GM20000 (cell line): ENCODE results near the gene IGLL5.

ENCODE experiments used
- DNase-seq: peaks from one replicate; pipeline ENCODE4 v3.0.0; 2012; ENCODE audit warnings: low spot score
- CTCF ChIP-seq: IDR thresholded peaks from 2 replicates; pipeline ENCODE4 v1.5.1; 2012; ENCODE audit warnings: mild to moderate bottlenecking, control low read depth; ENCODE audit errors: extremely low read depth, missing control alignments

Gene IGLL5

GRCh38 chr22:22927196-22927887 lies 39.7 kb downstream of the IGLL5 start:
- no peak for TF ChIP-seq CTCF
- no peak for DNase-seq

- no peak for TF ChIP-seq CTCF
Observed at GRCh38 chr22:22927888-22928665, 40.5 kb downstream of the IGLL5 start.

GRCh38 chr22:22928666-22929380 lies 41.2 kb downstream of the IGLL5 start:
- peak; percentile 83 for DNase-seq

More at GRCh38 chr22:22927888-22928665, 40.5 kb downstream of the IGLL5 start:
- DNase-seq = no peak

GRCh38 chr22:22929381-22930221 lies 42.0 kb downstream of the IGLL5 start:
- no peak for TF ChIP-seq CTCF
- DNase-seq = no peak

More at GRCh38 chr22:22928666-22929380, 41.2 kb downstream of the IGLL5 start:
- no peak for TF ChIP-seq CTCF

GRCh38 chr22:22930222-22930497 lies 42.5 kb downstream of the IGLL5 start:
- no peak for TF ChIP-seq CTCF
- no peak for DNase-seq

- no peak for TF ChIP-seq CTCF
Observed at GRCh38 chr22:22930571-22931556, 43.2 kb downstream of the IGLL5 start.

More at GRCh38 chr22:22930571-22931556, 43.2 kb downstream of the IGLL5 start:
- no peak for DNase-seq
